Measurements from ENCODE around the gene NR3C1.

NR3C1 gene

GRCh38 chr5:143403593-143404415 lies at the start of gene NR3C1:
NR3C1 (minus strand) TSS chr5:143403686; CDS start chr5:143400839, 2,847 bp downstream.
- DNase-seq = peak; percentile 7

GRCh38 chr5:143449772-143450171 lies 46.3 kb upstream of the NR3C1 start:
- no peak for DNase-seq

GRCh38 chr5:143448518-143448917 lies 45.0 kb upstream of the NR3C1 start:
- DNase-seq = no peak

GRCh38 chr5:143447983-143448382 lies 44.5 kb upstream of the NR3C1 start:
- DNase-seq = no peak

- DNase-seq = no peak
These were observed 43.2 kb upstream of the NR3C1 start for GRCh38 chr5:143446535-143447226.

GRCh38 chr5:143445776-143446175 lies 42.3 kb upstream of the NR3C1 start:
- DNase-seq = no peak

- DNase-seq = no peak
These were observed 39.8 kb upstream of the NR3C1 start for GRCh38 chr5:143443330-143443729.

- DNase-seq = no peak
These were observed 38.9 kb upstream of the NR3C1 start for GRCh38 chr5:143442385-143442784.

GRCh38 chr5:143440448-143441115 lies 37.1 kb upstream of the NR3C1 start:
- peak; percentile 57 for DNase-seq

- DNase-seq = no peak
These were observed 34.3 kb upstream of the NR3C1 start for GRCh38 chr5:143437666-143438273.

- DNase-seq = no peak
These were observed 33.4 kb upstream of the NR3C1 start for GRCh38 chr5:143436871-143437270.

- DNase-seq = no peak
These were observed 31.7 kb upstream of the NR3C1 start for GRCh38 chr5:143435210-143435657.

GRCh38 chr5:143434261-143435209 lies 31.0 kb upstream of the NR3C1 start:
- DNase-seq = no peak

GRCh38 chr5:143433670-143434069 lies 30.2 kb upstream of the NR3C1 start:
- no peak for DNase-seq

- DNase-seq = no peak
These were observed 29.3 kb upstream of the NR3C1 start for GRCh38 chr5:143432658-143433239.

GRCh38 chr5:143431789-143432188 lies 28.3 kb upstream of the NR3C1 start:
- no peak for DNase-seq

- DNase-seq = no peak
These were observed 25.4 kb upstream of the NR3C1 start for GRCh38 chr5:143428738-143429420.

- DNase-seq = no peak
These were observed 24.7 kb upstream of the NR3C1 start for GRCh38 chr5:143428155-143428554.

- DNase-seq = no peak
These were observed 23.7 kb upstream of the NR3C1 start for GRCh38 chr5:143427122-143427735.

GRCh38 chr5:143426437-143426991 lies 23.0 kb upstream of the NR3C1 start:
- no peak for DNase-seq

All from DMS79 treated with DMSO at 0.1 percent for 48 hours (cell line).